Panc1 (cell line): ENCODE results near the gene FGD4. TPM values are rescaled to one million over a fixed set of nuclear protein-coding genes. Genes with fewer than 3 reads are reported as not detected.

Experiments used
- ATAC-seq: fragments of 200-7000 bp; cut with Tn5 transposase; 2 replicates; pipeline ENCODE4 v1.9.1; 2020; ENCODE audit warnings: mild to moderate bottlenecking, moderate library complexity
- BruUV-seq: library from RNA; stranded (reverse); fragments of 400-500 nt; replicated peaks from 2 replicates; lab custom pipeline; 2021; lab: Mats Ljungman, UMichigan
- CTCF ChIA-PET: fragments of 300-600 bp; sonication (Branson Sonifier 250); formaldehyde crosslinking; loops from one replicate; lab custom pipeline; 2022; ENCODE audit warnings: antibody characterized with exemption; lab: Charles Lee
- POLR2A ChIA-PET: fragments of 300-600 bp; sonication (Branson Sonifier 250); formaldehyde crosslinking; loops from one replicate; lab custom pipeline; 2022; ENCODE audit warnings: antibody characterized with exemption; lab: Charles Lee
- DNase-seq: peaks from one replicate; pipeline ENCODE4 v3.0.0-alpha.2; 2010; ENCODE audit warnings: low read depth, low spot score
- H3K27ac ChIP-seq: 2 replicates; pipeline ENCODE4 v1.5.1; 2011; ENCODE audit warnings: mild to moderate bottlenecking, low read length, inconsistent platforms
- H3K27me3 ChIP-seq: fragments of 200-500 bp; sonication (Bioruptor generic); 2 replicates; pipeline ENCODE4 v1.6.0; 2014; ENCODE audit warnings: low read length, inconsistent platforms; ENCODE audit not compliant: control insufficient read depth, insufficient read depth
- H3K36me3 ChIP-seq: fragments of 200-500 bp; sonication (Bioruptor generic); 2 replicates; pipeline ENCODE4 v1.5.1; 2014; ENCODE audit warnings: inconsistent platforms, mild to moderate bottlenecking, low read length, moderate library complexity; ENCODE audit not compliant: control insufficient read depth, insufficient read depth
- H3K4me1 ChIP-seq: 2 replicates; pipeline ENCODE4 v1.5.1; 2011; ENCODE audit warnings: inconsistent platforms, mild to moderate bottlenecking, low read length, moderate library complexity; ENCODE audit not compliant: control insufficient read depth, insufficient read depth
- H3K4me3 ChIP-seq, 2 experiments: 2 replicates each; pipeline ENCODE4 v1.5.1; 2011 to 2012; ENCODE audit warnings: low read depth in 2 of 2, low read length in 2 of 2, mild to moderate bottlenecking in 2 of 2, inconsistent platforms in 1 of 2, moderate library complexity in 1 of 2
- H3K9me3 ChIP-seq: fragments of 200-500 bp; sonication (Bioruptor generic); 2 replicates; pipeline ENCODE4 v1.5.1; 2014; ENCODE audit warnings: low read depth, mild to moderate bottlenecking, inconsistent platforms, low read length, moderate library complexity; ENCODE audit not compliant: control insufficient read depth, insufficient read depth
- POLR2AphosphoS5 ChIP-seq: IDR thresholded peaks from 2 replicates; pipeline ENCODE4 v1.6.1; 2012; ENCODE audit warnings: mild to moderate bottlenecking, low read depth, low read length, moderate library complexity
- SIN3A ChIP-seq: IDR thresholded peaks from 2 replicates; pipeline ENCODE4 v1.6.1; 2012; ENCODE audit warnings: low read depth, mild to moderate bottlenecking, low read length, moderate library complexity, borderline replicate concordance; ENCODE audit not compliant: insufficient read depth
- TCF7L2 ChIP-seq: IDR thresholded peaks from 2 replicates; pipeline ENCODE4 v1.6.1; 2011; ENCODE audit warnings: mild to moderate bottlenecking, low read depth, low read length, inconsistent platforms
- in situ Hi-C: cut with HindIII; loops from 2 replicates; pipeline ENCODE4 v1.10.0; 2016; ENCODE audit warnings: low sequenced_read_pairs, low pct_unique_long_range_greater_than_20kb
- intact Hi-C: fragments of 100-400 bp; cut with micrococcal nuclease; formaldehyde crosslinking; loops from one replicate; pipeline ENCODE4 v1.10.0; 2022; ENCODE audit not compliant: unreplicated experiment
- total RNA-seq: library from RNA; stranded (reverse); gene quantifications from one replicate; pipeline ENCODE4 v1.2.1, GENCODE V29; 2021; ENCODE audit not compliant: unreplicated experiment
- TF ChIP-seq, protein P1 (sequence below), 2 experiments: IDR thresholded peaks; 2 replicates each; pipeline ENCODE4 v1.6.1; 2011 to 2012; ENCODE audit warnings: low read depth in 2 of 2, control low read depth in 1 of 2, low read length in 1 of 2, mild to moderate bottlenecking in 1 of 2, moderate library complexity in 1 of 2; ENCODE audit not compliant: insufficient read depth in 1 of 2
- TF ChIP-seq, protein P2 (sequence below): fragments of 450-650 bp; IDR thresholded peaks from 2 replicates; pipeline ENCODE4 v1.5.1; 2017; ENCODE audit warnings: mild to moderate bottlenecking

FGD4 gene
- total RNA-seq, 1 experiment from 2014 or later, result 5.0 TPM

DNA sequence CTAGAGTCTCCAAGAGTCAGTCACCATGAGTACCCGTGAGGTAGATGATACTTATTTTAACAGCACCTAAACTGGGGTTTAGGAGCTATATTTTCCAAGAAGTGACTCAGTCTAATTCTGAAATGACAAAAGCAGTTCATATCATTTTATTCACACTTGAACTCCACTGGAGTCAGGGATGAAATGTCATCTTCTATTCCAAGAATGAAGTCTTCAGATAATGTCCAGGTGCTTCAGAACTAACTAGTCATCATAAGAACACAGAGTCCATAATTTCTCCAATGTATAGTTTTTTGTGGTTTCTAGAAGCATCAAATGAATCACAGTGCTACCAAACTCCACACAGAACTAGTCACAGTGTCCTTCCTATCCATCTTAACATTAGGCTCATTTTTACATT lies 293.0 kb downstream of the FGD4 start:
- no peaks in the 10 kb centered on the region for H3K4me1 ChIP-seq
- DNase-seq, result no peak
- H3K36me3 ChIP-seq, result no peaks in the 10 kb centered on the region
- in situ Hi-C loops, result no loop called here
- no peak for ATAC-seq
- H3K27me3 ChIP-seq, result no peaks in the 10 kb centered on the region
- no peak for TF ChIP-seq TCF7L2
- TF ChIP-seq, protein P1, sequence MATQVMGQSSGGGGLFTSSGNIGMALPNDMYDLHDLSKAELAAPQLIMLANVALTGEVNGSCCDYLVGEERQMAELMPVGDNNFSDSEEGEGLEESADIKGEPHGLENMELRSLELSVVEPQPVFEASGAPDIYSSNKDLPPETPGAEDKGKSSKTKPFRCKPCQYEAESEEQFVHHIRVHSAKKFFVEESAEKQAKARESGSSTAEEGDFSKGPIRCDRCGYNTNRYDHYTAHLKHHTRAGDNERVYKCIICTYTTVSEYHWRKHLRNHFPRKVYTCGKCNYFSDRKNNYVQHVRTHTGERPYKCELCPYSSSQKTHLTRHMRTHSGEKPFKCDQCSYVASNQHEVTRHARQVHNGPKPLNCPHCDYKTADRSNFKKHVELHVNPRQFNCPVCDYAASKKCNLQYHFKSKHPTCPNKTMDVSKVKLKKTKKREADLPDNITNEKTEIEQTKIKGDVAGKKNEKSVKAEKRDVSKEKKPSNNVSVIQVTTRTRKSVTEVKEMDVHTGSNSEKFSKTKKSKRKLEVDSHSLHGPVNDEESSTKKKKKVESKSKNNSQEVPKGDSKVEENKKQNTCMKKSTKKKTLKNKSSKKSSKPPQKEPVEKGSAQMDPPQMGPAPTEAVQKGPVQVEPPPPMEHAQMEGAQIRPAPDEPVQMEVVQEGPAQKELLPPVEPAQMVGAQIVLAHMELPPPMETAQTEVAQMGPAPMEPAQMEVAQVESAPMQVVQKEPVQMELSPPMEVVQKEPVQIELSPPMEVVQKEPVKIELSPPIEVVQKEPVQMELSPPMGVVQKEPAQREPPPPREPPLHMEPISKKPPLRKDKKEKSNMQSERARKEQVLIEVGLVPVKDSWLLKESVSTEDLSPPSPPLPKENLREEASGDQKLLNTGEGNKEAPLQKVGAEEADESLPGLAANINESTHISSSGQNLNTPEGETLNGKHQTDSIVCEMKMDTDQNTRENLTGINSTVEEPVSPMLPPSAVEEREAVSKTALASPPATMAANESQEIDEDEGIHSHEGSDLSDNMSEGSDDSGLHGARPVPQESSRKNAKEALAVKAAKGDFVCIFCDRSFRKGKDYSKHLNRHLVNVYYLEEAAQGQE (IDR thresholded peaks at IDR 0.05; ENCODE audit: insufficient read depth in 1 of 2, low read depth in 2 of 2, low read length in 1 of 2), result no peak
- TF ChIP-seq SIN3A, result no peak
- no peak for TF ChIP-seq POLR2AphosphoS5
- TF ChIP-seq, protein P2, sequence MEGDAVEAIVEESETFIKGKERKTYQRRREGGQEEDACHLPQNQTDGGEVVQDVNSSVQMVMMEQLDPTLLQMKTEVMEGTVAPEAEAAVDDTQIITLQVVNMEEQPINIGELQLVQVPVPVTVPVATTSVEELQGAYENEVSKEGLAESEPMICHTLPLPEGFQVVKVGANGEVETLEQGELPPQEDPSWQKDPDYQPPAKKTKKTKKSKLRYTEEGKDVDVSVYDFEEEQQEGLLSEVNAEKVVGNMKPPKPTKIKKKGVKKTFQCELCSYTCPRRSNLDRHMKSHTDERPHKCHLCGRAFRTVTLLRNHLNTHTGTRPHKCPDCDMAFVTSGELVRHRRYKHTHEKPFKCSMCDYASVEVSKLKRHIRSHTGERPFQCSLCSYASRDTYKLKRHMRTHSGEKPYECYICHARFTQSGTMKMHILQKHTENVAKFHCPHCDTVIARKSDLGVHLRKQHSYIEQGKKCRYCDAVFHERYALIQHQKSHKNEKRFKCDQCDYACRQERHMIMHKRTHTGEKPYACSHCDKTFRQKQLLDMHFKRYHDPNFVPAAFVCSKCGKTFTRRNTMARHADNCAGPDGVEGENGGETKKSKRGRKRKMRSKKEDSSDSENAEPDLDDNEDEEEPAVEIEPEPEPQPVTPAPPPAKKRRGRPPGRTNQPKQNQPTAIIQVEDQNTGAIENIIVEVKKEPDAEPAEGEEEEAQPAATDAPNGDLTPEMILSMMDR, result no peak
- POLR2A ChIA-PET, result no interaction called here
- BruUV-seq, result no TSS peak
- no peak overlapping the region for H3K4me3 ChIP-seq
- intact Hi-C loops, result no loop called here
- no peaks in the 10 kb centered on the region for H3K9me3 ChIP-seq
- no peak overlapping the region for H3K27ac ChIP-seq
- CTCF ChIA-PET, result no interaction called here

- ATAC-seq (no peak), DNase-seq (no peak)
- ChIA-PET CTCF (no interaction called here), POLR2A (no interaction called here)
- H3K27me3 ChIP-seq, result no peaks in the 10 kb centered on the region
- no peaks in the 10 kb centered on the region for H3K36me3 ChIP-seq
- in situ Hi-C loops (no loop called here), intact Hi-C loops (no loop called here)
- H3K9me3 ChIP-seq, result no peaks in the 10 kb centered on the region
- H3K4me3 ChIP-seq, result no peak overlapping the region
- no peaks in the 10 kb centered on the region for H3K4me1 ChIP-seq
- no peak overlapping the region for H3K27ac ChIP-seq
- TF ChIP-seq, protein P1 (IDR thresholded peaks at IDR 0.05; ENCODE audit: insufficient read depth in 1 of 2, low read depth in 2 of 2, low read length in 1 of 2), result no peak
- no peak for TF ChIP-seq TCF7L2
- no peak for TF ChIP-seq SIN3A
- no peak for TF ChIP-seq POLR2AphosphoS5
- TF ChIP-seq, protein P2, result no peak
- BruUV-seq, result no TSS peak
These were observed 293.7 kb downstream of the FGD4 start for GRCh38 chr12:32693036-32693435.
